HG02884 (cell line): ENCODE data around the gene SRR.
A peak's percentile ranks its signal among the peaks of the same experiment; 100 is the strongest.
"Not testable (repeated sequence)": the region's sequence is repeated elsewhere in the genome, so short reads cannot be mapped to it uniquely, and the experiment has no call there.

Experiments
- ATAC-seq: cut with Tn5 transposase; IDR thresholded peaks from one replicate; pipeline ENCODE4 v1.9.1; 2021; ENCODE audit warnings: mild to moderate bottlenecking, moderate library complexity; ENCODE audit not compliant: unreplicated experiment

Gene SRR

DNA sequence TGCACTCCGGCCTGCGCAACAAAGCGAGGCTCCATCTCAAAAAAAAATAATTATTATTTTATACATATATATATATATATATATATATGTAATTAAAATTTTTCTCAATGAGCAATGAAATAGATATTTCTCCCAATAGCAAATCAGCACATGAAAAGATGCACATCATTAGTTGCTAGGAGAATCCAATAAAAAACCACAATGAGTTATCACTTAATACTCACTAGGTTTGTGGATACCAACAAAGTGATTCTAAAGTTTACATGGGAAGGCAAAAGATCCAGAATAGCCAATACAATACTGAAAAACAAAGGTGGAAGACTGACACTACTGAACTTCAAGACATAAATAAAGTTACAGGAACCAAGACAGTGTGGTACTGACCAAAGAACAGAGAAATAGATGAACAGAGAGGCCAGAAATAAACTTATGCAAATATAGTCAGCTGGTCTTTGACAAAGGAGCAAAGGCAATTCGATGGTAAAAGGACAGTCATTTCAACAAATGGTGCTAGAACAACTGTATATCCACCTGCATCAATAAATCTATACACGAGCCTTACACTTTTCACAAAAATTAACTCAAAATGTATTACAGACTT is 13.8 kb upstream of the SRR start:
- no peak for ATAC-seq

DNA sequence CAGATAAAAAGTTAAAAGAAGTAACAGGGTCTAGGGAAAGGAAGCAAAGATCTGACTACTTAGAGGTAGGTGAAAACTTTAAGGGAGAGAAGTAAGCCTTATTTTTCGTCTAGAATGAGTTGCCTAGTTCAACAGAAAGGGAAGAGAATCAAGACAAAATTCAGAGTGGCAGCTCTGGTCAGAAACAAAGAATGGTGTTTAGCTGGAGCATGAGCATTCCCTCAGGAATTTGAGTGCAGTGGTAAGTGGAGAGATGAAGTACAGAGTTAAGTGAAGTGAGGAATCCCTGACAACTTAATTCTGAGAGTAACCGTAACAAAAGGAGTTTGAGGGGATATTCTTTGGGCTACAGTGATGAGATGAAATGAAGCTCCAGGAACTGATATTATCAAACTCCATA is 11.7 kb upstream of the SRR start:
- ATAC-seq: no peak

DNA sequence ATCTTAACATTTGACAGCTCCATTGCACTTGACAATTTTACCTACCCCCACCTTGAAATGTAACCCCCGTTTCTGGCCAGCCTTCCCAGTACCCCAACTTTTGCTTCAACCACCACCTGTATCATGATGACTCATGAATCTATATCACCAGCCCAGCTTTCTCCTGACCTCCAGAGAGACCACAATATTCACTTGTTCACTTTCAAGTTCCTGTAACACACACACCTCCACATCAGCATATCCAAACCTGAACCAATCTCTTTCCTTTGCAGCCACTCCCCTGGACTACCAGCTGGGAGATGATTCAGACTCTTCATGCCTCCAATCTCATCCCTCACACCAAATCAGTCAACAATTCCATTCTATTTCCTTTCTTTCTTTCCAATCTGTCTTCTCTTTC is 8.2 kb upstream of the SRR start:
- no peak for ATAC-seq

DNA sequence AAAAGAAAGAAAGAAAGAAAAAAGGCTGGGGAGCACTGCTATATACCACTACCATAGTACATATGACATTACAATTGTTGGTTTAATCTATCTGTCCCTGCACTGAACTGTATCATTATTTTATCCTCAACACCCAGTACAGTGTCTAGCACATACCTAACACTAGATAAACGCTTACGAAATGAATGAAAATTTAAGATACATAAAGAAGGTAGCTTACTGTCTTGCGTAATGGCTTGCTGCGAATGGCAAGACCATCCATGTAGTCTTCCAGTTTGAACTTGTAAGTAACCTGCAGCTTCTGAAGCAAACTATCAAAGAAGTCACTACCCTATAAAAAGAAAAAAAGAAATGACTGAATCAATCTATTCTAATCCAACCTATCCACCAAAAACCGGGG is 6.7 kb upstream of the SRR start:
- ATAC-seq: no peak

DNA sequence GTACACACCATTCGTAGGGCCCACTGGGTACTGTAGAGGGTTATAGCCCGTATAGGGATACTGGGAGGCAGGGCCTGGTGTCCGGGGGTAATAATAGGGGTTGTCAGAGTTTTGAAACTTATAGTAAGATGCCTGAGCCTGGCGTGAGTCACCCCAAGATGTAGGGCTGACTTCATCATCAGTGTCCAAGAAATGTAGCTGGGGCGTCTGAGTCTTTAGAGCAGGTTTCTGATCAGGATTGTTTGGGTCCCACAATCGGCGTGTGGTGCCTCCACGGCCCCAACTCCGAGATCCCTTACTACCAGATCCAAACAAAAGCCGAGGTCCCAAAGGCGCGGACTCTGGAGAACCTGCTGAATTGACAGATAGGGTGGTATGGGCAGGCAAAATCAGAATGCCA is 4.6 kb upstream of the SRR start:
- no peak for ATAC-seq

GRCh38 chr17:2299756-2300155 is 4.0 kb upstream of the SRR start:
- ATAC-seq: no peak

- no peak for ATAC-seq
These were observed 959 bp upstream of the SRR start for GRCh38 chr17:2302778-2303203.

GRCh38 chr17:2304931-2305330 is 1.2 kb downstream of the SRR start:
- no peak for ATAC-seq

- ATAC-seq: no peak
These were observed 5.8 kb downstream of the SRR start for GRCh38 chr17:2309338-2310154.

DNA sequence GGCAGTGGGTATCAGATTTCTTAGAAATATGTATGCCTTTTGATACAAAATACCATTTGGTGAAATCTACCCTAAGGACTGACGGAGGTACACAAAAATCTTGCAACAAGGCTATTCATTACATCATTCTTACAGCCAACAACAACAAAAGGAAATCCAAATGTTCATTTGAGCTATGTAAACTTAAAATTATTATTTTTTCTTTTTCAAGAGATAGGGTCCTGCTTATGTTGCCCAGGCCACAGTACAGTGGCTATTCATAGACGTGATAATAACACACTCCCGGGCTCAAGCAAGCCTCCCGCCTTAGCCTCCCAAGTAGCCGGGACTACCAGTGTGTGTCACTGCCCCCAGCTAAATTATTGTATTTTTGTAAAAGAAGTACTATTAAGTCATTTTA is 9.0 kb downstream of the SRR start:
- no peak for ATAC-seq

DNA sequence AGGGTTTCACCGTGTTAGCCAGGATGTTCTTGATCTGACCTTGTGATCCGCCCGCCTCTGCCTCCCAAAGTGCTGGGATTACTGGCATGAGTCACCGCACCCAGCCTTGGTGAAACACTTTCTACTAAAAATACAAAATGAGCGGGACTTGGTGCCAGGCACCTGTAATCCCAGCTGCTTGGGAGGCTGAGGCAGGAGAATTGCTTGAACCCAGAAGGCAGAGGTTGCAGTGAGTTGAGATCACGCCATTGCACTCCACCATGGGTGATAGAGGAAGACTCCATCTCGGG is 13.1 kb downstream of the SRR start:
- not testable (repeated sequence) for ATAC-seq

- ATAC-seq: no peak
These were observed 14.0 kb downstream of the SRR start for GRCh38 chr17:2317796-2318195.

GRCh38 chr17:2319051-2319450 is 15.3 kb downstream of the SRR start:
- ATAC-seq: no peak

- ATAC-seq: no peak
These were observed 17.6 kb downstream of the SRR start for GRCh38 chr17:2321399-2321798.

DNA sequence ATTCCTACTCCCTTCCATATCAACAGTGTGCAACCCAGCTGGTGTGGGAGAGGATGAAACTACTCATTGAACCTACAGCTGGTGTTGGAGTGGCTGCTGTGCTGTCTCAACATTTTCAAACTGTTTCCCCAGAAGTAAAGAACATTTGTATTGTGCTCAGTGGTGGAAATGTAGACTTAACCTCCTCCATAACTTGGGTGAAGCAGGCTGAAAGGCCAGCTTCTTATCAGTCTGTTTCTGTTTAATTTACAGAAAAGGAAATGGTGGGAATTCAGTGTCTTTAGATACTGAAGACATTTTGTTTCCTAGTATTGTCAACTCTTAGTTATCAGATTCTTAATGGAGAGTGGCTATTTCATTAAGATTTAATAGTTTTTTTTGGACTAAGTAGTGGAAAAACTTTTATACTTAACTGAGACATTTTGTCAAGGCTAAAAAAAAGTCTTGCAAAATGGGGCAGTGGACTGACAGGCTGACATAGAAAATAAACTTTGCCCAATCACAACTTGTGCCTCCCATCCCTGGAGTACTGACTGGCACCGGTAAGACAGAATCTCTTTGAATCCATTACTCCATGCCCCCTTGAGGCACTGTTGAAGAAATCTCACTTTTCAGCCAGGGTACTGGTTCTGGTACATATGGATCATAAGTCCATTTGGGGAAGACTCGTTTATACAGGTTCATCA is 20.0 kb downstream of the SRR start:
- ATAC-seq: no peak

- no peak for ATAC-seq
These were observed 27.6 kb downstream of the SRR start for GRCh38 chr17:2331303-2331702.

DNA sequence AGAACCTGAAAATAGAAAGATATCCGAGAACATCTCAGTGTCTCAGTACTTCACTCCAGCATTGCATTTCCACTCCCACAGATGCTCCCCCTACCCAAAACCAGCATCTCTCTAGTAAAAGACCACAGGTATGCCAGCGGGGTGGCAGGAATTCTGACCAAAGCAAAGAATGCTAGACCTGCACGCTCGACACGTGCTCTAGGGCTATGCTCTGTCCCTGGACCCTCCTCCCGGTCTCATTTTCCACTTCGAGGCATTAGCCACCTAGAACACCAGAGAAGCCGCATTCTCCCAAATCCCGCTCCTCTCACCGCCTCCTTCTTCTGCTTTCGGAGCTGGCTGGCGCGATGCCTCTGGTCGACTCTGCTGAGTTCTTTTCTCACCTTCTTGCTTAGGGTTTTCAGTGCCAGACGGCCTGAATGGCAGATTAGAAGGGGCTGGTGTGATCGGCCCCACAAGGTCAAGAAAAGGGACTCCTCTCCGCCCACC is 32.0 kb downstream of the SRR start:
- no peak for ATAC-seq

DNA sequence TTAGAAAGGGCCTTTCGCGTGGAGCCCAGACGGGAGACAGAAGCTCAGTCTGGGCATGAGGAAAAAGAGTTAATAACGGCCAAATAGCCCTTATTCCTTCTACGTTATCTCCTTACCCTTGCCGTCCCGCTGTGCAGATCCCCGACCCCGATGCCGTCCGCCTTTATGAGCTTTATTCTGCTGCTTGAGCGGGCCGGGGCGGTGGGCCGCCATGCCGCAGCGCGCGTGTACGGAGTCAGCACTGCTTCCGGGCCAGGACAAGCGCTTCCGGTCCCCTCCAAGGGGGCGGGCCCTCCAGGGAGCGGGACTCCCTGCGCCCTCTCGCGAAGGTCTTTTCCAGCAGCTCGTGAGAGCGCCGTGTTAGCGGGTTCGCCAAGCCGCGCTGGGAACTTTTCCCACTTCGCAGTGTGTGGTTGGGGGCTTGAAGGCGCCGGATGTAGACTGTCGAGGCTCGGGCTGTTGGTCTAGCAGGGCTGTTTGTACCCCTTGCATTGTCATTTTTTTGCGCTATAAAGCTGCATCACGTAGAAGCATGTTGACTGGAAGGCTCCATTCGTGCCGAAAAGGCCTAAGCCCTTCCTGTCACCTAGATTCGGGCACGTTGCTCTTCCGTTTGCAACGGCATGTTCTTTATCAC is 32.6 kb downstream of the SRR start, which contains the start of gene TSR1:
TSS of gene TSR1 (minus strand) at position 243 of the 637 bp plus-strand sequence. CDS start at position 213, 30 bp downstream.
- peak; percentile 90 for ATAC-seq

DNA sequence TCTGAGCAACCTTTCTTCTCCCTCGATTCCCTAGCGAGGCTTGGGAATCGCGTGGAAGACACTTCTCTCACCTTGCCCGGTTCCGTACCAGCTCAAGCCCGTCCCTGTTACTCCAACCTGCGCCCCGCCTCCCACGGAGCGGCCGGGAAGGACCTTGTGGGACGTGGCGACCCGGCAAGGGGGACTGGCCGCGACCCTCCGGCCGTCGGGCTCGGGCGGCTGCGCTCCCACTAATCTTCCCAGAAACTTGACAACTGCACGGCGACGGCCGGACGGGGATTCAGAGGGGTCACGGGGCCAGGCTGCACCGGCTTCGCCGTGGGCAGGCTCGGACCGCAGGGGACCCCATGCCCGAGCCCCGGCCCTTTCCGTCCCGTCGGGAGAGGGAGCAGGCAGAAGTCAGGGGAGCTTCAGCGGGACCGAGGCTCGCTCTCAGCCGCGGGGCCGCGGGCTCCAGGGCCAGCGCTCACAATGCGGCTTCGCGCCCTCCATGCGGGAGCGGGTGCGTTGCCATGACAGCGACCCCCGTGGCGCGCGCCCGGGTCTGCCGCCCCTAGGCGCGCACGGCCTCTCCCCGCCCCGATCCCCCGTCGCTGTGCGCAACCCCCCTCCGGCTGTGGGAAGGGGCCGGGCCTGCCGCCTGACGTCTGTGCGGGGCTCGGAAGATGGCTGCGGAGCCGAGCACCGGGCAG is 33.2 kb downstream of the SRR start, which contains the start of gene SGSM2:
TSS of gene SGSM2 (plus strand) at position 650 of the 692 bp plus-strand sequence. CDS start 188 bp downstream, outside the sequence.
- ATAC-seq: peak; percentile 8

DNA sequence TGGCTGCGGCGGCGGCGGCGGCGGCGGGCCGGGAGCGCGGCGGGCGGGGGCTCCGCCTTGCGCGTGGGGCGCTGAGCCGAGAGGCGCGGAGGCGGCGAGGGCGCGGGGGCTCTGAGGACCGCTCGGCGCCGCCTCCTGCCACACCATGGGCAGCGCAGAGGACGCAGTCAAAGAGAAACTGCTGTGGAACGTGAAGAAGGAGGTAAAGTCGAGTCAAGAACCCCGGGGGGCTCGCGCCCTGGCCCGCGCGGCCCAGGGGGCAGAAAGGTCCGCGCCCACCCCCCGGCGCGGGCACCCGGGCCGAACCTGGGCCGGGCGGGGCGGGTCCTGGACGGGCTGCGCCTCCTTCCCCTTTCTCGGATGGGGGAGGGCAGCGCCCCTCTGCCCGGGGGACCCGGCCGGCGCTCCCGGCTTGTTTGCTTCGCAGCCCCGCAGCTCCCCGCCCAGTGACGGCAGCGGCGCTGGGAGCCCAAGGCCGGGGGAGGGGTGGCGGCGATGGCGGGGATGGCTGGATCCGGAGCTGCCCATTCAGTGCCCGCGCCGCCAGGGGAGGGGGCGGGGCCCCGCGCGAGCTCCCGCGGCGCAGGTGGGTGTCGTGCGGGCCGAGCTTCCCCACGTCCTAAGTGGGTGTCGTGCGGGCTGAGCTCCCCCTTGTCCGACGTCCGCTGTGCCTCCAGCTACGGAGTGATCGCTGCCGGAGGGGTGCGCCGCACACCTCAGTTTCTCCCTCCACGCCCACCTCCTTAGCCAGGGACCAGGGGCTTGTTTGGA is 34.0 kb downstream of the SRR start:
- ATAC-seq: no peak
